ENCODE measurements around the gene RELN.

The RELN gene

DNA sequence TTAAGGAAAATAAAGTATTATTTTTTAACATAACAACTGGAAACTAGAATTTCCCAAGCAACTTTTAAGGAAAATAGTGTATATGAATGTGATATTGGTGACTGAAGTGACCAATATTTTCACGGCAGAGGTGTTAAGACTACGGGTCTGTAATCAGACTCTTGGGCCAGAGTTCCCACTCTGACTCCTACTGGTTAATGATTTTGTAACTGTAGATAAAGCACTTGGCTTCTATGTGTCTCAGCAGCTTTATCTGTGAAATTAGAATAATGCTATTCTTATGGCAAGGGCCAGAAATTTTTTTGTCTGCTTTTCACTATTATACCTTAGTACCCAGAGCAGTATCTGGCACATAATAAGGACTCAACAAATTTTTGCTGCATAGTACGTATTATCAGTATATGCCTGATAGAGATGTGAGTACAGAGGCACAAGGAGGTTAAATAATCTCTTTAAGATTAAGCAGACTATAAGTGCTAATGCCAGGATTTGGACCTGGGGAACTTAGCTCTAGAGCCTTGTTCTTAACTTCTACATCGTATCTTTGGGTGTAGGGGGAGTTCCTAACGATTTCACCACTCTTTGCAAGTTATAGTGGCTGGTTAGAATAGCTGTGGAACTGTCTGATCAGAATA is 357.3 kb downstream of the RELN start:
- no peak for DNase-seq (ENCODE audit: low read depth)

DNA sequence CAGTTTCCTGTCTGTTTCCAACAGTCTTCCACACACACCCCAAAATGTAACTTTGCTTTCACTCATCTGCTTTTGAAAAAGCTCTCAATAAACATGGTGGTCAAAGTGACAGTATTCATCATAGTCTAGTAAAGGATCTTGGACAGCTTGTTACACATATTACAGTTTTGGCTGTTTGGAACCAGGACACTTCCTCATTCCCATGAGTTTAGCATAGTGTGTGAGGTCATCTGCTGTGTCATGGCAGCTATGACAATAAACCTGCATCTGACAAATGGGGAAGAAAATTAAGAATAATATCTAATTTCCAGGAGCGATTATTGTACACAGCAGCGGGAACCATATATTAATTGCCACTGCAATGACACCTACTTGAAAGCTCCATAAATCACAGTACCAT is 359.1 kb downstream of the RELN start:
- no peak for DNase-seq (ENCODE audit: low read depth)

DNA sequence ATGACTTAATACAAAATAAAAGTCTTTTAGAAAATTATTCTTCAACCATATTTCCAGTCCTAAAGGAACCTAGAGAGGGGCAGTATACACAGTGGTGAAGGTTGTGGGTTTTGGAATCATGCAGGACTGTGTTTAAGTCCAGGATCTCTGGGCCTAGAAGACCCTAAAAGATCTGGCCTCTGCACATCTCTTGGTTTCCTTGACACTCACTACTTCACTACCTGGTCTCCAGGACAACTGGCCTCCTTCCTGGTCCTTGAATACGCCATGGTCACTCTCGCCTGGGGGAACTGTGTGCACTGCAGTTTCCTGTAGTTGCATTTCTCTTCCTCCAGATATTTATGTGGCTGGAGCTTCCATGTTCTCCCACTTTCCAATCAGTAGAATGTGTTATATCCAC is 360.7 kb downstream of the RELN start:
- DNase-seq (ENCODE audit: low read depth): no peak

DNA sequence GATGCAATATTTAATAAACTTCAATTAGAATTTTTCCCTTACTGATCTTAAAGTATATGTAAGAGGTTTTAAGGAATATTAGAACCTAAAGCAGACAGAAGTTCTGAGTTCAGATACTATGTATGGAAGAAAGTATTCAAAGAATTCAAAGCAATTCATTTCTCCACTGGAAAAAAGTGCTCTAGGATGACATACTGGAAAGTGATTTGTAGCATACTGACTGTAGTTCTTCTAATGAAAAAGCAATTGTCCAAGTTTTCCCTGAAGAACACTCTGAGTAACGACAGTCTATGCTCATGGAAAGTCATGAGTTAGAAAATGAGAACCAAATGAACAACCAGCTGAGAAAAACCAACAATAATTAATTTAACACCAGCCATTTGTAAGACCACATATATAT is 362.7 kb downstream of the RELN start:
- no peak for DNase-seq (ENCODE audit: low read depth)

DNA sequence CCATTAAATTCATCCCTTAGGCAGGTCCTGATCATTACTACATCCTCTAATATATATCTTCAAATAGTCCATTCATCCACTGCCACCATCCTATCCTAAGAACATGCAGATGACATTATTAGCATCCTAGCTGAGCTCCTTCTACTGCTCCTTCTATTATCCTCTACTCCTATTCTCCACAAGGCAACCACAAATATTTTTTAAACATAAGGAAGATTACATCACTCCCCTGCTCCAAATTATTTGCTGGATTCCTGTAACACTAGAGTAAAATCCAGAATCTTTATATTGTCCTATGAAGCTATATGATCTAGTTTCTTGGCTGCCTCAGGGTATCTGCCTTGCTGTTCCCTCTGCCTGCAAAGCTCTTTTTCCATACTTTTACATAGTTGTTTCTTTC is 367.2 kb downstream of the RELN start:
- DNase-seq (ENCODE audit: low read depth): no peak

DNA sequence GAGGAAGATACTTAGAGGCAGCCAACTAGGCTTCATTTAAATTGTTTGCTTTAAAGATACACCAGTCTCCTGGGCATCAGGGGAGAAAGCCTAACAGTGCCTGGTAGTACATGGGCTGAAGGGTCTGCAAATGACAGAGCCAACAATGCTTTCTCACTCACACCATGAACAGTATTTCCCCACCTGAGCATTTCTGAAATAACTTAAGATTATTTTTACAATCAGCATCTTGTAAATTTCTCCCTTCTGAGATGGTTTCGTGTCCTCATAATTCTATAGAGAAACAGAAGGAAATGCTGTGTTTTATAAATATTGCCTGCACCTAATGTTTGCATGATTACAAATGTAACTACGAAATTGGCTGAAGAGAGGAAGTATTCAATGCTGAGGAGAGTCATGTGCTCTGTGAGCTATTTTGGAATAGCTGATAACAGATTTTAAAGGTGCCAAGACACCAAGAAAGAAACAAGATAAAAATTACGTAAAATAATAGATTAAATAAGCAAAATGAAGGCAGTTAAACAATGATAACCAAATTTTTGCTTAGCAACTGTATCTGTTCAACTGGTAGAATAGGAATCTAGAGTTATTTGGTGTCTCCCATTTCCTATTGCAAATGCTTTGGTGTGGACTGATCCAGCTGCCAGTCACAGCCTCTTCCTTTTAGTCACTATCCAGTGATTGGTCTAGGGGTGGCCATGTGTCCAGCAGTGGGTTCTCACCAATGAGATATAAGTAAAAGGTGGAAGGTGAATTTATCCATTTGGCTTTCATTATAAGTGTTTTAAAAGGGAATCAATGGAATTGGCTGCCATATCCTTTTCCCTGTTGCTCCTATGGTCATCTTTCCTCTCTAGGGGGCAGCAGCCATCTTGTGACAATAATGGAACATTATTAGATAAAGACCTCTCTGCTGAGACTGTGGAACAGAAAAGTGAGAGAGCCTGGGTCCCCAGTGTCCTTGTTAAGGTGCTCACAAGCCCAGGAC is 375.5 kb downstream of the RELN start:
- no peak for DNase-seq (ENCODE audit: low read depth)

DNA sequence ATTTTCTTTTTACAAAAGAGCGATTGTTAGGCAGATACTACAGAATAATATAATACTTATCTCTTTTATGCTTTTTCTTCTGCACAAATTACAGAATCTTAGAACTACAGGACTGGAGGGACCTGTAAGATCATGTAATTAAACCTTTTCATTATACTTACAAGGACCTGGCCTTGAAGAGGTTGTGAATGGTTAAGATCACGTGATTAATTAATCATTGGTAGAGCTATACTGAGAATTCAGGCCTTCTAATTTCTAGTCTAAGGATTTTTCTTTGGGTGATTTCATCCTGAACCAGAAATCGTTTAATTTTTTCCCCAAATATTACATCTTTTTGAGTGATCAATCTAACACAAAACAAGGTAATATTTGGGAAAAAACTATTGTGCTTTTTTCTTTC is 379.7 kb downstream of the RELN start:
- DNase-seq (ENCODE audit: low read depth): no peak

DNA sequence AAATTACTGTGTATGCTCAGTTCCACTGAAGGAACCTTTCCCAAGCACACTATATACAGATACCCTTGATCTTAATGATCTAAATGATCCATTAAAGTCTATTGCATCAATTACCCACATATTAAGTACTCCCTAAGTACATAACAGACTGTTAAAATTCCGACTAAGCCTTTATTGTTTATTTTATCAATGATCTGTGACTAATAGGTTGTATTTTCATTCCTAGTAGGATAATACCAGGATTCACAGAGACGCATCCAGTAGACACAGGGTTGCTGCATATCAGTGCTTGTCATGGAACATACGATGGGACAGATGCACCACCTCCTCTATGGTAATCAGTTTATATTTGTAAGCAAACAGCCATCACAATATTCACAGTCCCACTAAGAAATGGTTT is 383.8 kb downstream of the RELN start:
- DNase-seq (ENCODE audit: low read depth): no peak

DNA sequence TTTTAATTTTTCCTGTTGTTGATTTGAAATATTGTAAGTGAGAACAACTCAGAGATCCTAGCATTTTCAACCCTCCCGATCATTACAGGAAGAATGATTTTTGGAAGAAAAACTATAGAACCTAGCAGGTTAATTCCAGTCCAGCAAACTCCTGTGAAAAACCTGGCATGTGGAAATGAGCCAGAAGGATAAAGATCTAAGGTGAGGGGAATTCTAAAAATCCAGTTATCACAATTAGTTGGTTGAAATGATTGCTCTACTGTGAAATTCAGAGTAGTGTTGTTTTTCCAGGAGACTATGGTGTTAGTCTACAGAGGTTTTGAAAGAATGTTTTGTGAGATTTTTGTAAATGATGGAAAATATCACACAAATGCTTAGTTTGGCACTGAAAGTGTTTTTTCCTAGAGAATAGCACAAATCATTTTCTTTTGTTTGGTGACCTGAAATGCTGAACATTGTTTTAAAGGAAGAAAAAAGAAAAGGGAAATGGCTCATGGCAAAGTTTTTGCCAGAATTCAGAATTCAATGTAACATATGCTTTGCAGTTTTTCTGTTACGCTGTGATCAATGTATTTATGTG is 391.0 kb downstream of the RELN start:
- DNase-seq (ENCODE audit: low read depth): no peak

DNA sequence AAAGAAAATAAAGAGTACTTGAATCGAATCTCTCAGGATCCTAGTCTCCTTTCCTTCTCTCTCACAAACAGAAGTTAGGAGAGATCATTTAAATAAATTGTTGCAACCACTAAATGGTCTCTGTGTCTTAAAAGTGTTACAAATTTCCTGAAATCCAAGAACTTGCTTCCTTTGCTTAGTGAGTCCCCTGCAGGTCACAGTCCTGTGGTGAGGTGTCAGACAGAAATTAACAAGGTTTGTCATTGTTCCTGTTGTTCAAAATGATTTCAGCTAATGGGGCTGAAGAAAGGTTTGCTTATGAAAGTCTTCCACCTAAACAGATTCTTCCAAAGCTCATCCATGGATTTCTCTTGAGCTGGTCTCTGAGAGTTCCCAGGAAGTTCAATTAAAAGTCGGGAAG is 391.9 kb downstream of the RELN start:
- DNase-seq (ENCODE audit: low read depth): no peak

DNA sequence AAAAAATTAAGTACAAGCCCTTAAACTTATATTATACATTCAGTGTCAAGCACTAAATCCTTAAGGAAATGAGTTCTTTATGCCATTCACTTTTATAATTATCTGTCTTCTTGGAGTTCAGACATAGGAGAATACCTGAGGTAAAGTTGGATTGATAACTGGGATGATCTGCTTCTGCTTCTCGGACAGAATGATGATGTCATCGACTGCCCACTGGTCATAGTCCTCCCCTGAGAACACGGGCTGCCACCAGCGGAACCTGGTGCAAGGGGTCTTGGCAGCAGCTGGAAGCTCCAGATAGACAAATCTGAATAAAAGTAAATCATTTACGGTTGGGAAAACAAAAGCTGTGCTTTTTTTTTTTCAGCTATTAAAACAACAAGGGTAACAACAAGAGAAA is 395.3 kb downstream of the RELN start:
- no peak for DNase-seq (ENCODE audit: low read depth)

DNA sequence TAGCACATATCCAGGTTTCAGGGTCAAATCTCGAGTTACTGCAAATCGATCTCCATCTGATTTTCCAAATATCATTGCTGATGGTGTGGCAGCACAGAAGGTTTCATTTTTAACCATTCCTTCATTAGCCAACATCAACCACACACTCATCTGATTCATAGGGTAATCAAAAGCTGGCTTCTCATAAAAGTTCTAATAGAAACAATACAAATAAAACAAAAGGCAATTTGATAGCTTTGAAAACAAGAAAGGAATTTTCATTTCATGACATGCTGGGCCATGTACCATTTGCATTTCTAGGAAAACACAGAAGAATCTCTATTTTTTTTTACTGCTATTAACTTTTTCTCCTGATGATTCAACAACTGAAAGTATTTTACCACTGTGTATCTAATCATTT is 395.8 kb downstream of the RELN start:
- DNase-seq (ENCODE audit: low read depth): peak; percentile 3

DNA sequence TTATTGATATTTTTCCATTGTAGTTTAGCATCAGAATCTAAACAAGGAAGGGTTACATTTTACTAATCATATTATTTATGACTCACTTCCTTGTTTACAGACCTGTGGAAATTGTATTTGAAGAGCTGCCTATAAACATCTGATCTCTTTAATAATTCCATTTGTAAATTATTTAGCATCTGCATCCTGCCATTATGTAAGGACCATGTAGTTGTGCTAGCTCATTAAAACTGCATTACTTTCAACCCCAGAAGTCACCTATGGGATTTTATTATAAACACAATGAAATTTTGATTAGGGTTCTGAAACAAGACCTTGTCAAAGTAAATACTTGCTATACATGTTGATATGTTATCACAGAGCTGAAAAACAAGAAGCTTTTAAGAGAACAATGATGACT is 396.6 kb downstream of the RELN start:
- DNase-seq (ENCODE audit: low read depth): no peak

DNA sequence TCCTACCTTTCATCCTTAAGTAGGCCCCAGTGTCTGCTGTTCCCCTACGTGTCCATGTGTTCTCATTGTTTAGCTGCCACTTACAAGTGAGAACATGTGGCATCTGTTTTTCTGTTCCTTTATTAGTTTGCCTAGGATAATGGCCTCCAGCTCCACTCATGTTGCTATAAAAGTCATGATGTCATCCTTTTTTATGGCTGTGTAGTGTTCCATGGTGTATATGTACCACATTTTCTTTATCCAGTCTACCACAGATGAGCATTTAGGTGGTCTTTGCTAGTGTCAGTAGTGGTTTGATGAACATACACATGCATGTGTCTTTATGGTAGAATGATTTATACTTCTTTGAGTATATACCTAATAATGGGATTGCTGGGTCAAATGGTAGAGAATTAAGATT is 397.3 kb downstream of the RELN start:
- DNase-seq (ENCODE audit: low read depth): no peak

DNA sequence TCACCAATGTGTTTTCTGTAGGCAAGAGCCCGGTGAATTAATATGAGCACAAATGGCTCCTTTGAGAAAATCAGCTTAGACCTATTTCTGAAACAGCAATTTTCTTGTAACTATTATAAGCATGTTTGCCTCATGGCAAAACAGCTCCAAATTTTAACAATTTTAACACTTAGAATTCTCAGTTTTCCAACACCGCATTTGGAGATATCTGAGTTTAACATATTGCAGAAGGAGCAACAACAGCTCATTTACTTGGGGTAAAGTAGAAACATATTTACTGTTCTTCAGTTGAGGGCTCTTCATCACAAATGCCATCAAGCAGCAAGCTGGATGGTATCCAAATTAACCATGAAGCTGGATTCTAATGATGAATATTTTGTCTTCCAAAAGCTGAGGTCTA is 409.4 kb downstream of the RELN start:
- no peak for DNase-seq (ENCODE audit: low read depth)

DNA sequence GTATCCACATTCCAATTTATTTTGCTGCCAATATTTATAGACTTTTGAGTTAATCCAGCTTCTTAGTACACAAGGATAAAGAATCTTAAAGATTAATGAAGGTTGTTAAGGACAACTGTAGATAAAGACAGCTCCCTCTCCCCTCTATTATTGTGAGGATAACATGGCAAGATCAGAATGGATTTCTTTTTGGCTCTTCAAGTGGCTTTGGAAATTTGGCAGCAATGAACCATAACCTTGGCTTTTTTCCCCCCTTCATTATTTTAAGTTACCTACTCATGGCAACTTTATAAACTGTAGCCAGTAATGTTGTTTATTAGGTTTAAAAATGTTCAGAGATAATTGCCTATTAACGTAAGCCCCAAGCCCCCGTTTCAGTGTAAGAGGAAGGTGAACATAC is 412.4 kb downstream of the RELN start:
- DNase-seq (ENCODE audit: low read depth): no peak

DNA sequence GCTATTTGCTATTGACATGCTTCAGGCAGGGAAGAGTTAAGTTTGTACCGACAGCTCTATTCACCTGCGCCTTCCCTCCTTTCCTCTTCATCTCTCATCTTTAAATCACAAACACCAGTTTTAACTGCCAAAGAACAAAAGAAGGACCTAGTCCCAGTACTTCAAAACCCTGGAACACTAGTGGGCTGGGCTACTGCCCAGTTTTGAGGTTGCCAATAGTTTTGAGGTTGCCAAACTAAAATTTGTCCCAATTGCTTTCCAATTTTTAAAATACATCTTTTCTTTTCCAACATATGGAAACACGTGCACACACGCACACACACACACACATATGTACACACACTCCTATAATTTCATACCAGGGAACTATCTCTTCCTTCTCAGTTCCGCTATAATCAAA is 412.8 kb downstream of the RELN start:
- DNase-seq (ENCODE audit: low read depth): no peak

DNA sequence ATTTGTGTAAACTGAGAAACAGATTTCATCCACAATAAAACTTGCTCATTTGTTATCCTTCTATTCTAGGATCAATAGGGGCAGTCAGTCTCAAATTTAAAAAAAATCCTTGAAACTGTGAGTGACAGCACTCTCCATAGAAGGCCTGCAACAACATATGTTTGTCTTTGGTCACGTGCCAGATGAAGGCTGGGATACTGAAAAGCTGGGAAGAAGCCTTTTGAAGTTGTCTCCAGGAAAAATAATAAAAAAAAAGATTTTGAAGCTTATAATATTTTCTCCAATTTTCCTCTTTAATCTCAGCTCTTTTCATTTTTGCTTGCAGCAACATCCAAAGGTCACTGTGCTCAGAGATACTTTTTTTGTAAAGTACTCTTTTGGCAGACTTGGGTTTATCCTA is 414.9 kb downstream of the RELN start:
- no peak for DNase-seq (ENCODE audit: low read depth)

DNA sequence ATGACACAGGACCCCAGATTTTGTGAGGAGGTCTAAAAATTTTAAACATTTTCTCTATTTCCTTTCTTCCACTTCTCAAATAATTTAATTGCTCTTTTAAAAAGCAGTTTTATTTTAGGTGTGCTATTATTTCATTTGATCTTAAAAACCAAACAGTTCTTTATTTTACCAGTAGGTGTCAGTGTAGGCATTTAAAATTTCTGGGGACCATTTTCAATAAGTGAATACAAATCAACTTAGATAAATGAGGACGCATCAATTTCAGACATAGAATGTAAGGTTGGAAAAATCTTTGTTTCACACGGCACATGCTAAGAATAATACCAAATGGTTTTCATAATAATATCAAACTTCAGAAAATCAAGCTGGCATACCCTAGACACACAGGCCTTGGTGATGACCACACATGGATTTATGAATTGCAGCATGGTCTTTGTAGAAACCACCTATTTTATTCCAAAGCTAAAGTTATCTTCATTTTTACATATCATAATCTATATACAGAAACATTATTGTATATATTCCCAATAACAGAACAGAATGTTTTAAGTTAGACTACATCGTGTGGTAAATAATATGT is 415.9 kb downstream of the RELN start:
- DNase-seq (ENCODE audit: low read depth): peak; percentile 2

DNA sequence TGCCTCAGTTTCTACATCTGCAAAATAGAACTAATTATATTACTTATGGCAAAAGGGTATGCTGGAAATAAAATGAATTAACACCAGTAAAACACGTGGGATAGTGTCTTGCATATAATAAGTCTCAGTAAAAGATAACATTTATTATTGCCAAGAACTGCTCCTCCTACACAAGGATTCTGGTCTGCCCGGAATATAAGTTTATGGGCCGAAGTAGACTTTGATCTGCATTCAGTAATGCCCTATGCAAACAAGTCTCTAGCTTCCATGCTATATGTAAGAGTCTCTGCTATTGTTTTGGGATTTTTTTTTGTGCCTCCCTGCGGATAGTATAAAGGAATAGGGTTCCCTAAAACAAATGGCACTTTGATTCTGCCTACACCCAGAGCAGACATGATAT is 417.9 kb downstream of the RELN start:
- no peak for DNase-seq (ENCODE audit: low read depth)

DNA sequence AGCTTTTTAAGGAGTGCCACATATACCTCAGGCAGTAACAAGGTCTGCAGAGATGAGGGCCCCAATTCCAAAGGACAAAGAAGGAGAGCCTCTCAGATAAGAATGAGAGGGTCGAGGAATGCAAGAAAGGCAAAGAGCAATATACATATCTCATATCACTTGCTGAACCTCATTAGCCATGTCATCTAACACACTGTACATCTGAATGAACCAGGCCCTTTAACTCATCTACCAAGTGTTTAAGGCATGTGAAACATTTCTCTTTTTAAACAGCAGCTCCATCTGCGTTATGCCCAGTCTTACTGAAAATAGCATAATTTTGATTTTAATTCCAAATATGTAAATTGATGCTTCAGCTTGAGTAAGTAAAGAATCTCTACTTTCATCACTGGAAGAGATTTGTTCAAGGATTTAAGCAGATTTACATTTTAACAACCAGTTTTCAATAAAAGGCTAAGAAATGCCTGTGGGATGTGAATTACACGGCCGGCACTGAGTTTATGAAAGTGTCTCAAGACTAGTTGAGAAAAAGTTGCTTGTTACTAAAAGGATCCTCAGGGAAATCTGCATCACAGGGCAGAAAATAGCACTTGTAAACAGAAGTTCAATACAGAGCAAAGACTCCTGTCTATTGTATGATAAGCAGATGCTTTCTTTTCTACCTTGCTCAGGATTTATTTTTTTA is 419.7 kb downstream of the RELN start:
- no peak for DNase-seq (ENCODE audit: low read depth)

DNA sequence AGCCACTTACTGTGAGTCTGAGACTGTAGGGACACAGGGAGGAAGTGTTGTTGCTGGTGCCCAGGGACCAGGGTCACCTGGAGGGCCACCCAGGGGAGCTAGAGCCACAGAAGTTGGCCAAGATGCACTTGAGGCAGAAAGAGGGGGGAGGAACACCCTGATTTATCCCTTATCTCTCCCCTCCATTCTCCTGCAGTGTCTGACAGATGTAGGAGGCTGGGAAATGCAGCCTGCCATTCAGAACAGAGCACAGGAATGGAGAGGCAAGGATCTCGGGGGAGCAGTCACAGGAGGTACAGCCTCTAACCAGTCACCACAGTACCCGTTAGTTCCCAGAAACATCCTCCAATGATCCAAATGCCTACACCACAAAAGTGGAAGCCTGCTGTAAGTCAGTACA is 425.0 kb downstream of the RELN start:
- no peak for DNase-seq (ENCODE audit: low read depth)
